NAMALWA (cell line): ENCODE measurements around the gene ASTN2.

Experiments used
- DNase-seq: peaks from one replicate; pipeline ENCODE4 v3.0.0-alpha.2; 2015; ENCODE audit warnings: low spot score

Gene ASTN2

GRCh38 chr9:116661037-116661954 is 753.6 kb downstream of the ASTN2 start:
- DNase-seq: peak; percentile 60

- DNase-seq: no peak
These were observed 756.6 kb downstream of the ASTN2 start for GRCh38 chr9:116658265-116658664.

GRCh38 chr9:116656977-116657376 is 757.9 kb downstream of the ASTN2 start:
- no peak for DNase-seq

GRCh38 chr9:116656501-116656971 is 758.3 kb downstream of the ASTN2 start:
- no peak for DNase-seq

- DNase-seq: no peak
These were observed 760.9 kb downstream of the ASTN2 start for GRCh38 chr9:116654059-116654355.

GRCh38 chr9:116653348-116654058 is 761.4 kb downstream of the ASTN2 start:
- DNase-seq: no peak

GRCh38 chr9:116647515-116647809 is 767.4 kb downstream of the ASTN2 start:
- no peak for DNase-seq

- DNase-seq: peak; percentile 40
These were observed 768.0 kb downstream of the ASTN2 start for GRCh38 chr9:116646661-116647514.

GRCh38 chr9:116644091-116644688 is 770.7 kb downstream of the ASTN2 start:
- DNase-seq: no peak

- no peak for DNase-seq
These were observed 771.2 kb downstream of the ASTN2 start for GRCh38 chr9:116643691-116644090.

- DNase-seq: no peak
These were observed 773.4 kb downstream of the ASTN2 start for GRCh38 chr9:116641292-116642059.

GRCh38 chr9:116639251-116639741 is 775.6 kb downstream of the ASTN2 start:
- no peak for DNase-seq

GRCh38 chr9:116635908-116636307 is 778.9 kb downstream of the ASTN2 start:
- no peak for DNase-seq

- DNase-seq: no peak
These were observed 781.6 kb downstream of the ASTN2 start for GRCh38 chr9:116632990-116633838.

- no peak for DNase-seq
These were observed 785.2 kb downstream of the ASTN2 start for GRCh38 chr9:116629634-116630033.

- DNase-seq: no peak
These were observed 786.1 kb downstream of the ASTN2 start for GRCh38 chr9:116628716-116629115.

- DNase-seq: no peak
These were observed 787.4 kb downstream of the ASTN2 start for GRCh38 chr9:116627433-116627832.

GRCh38 chr9:116626762-116627161 is 788.1 kb downstream of the ASTN2 start:
- DNase-seq: no peak

- no peak for DNase-seq
These were observed 791.1 kb downstream of the ASTN2 start for GRCh38 chr9:116623715-116624114.

- no peak for DNase-seq
These were observed 797.5 kb downstream of the ASTN2 start for GRCh38 chr9:116617389-116617788.
